ENCODE measurements around the gene NOL9.

NOL9 gene

GRCh38 chr1:6473156-6473555 lies 81.2 kb downstream of the NOL9 start:
- no peak for DNase-seq (ENCODE audit: low read depth in 3 of 3, low spot score in 1 of 3)

GRCh38 chr1:6472391-6472790 lies 81.9 kb downstream of the NOL9 start:
- no peak for DNase-seq (ENCODE audit: low read depth in 3 of 3, low spot score in 1 of 3)

GRCh38 chr1:6471970-6472368 lies 82.3 kb downstream of the NOL9 start:
- DNase-seq (ENCODE audit: low read depth in 3 of 3, low spot score in 1 of 3) = no peak

Measured in stimulated activated CD4-positive, alpha-beta T cell treated with anti-CD3 and anti-CD28 coated beads, TNF-alpha, amount 100 ng/mL, for 1 hour (primary cell).